Adipocyte (in vitro differentiated cells): Measurements from ENCODE around the gene ANKRD17.
A peak's percentile ranks its signal among the peaks of the same experiment; 100 is the strongest.
"Not testable (repeated sequence)": the region's sequence is repeated elsewhere in the genome, so short reads cannot be mapped to it uniquely, and the experiment has no call there.

ENCODE experiments used
- DNase-seq: peaks from one replicate; pipeline ENCODE4 v3.0.0-alpha.2; 2015; ENCODE audit warnings: low read depth
- H3K27me3 ChIP-seq: replicated peaks from 2 replicates; pipeline ENCODE4 v1.7.0; 2013; ENCODE audit warnings: mild to moderate bottlenecking, low read length, moderate library complexity; ENCODE audit not compliant: control insufficient read depth, insufficient read depth
- H3K36me3 ChIP-seq: 2 replicates; pipeline ENCODE4 v1.7.0; 2013; ENCODE audit warnings: low read length, mild to moderate bottlenecking, moderate library complexity; ENCODE audit not compliant: control insufficient read depth, insufficient read depth, severe bottlenecking
- H3K4me1 ChIP-seq: 2 replicates; pipeline ENCODE4 v1.7.0; 2013; ENCODE audit warnings: mild to moderate bottlenecking, low read length, moderate library complexity; ENCODE audit not compliant: control insufficient read depth, insufficient read depth
- H3K4me3 ChIP-seq: 2 replicates; pipeline ENCODE4 v1.7.0; 2013; ENCODE audit warnings: mild to moderate bottlenecking, low read length, moderate library complexity
- H3K9ac ChIP-seq: 2 replicates; pipeline ENCODE4 v1.7.0; 2013; ENCODE audit warnings: mild to moderate bottlenecking, low read length, moderate library complexity
- H3K9me3 ChIP-seq: 2 replicates; pipeline ENCODE4 v1.7.0; 2013; ENCODE audit warnings: mild to moderate bottlenecking, low read length, moderate library complexity; ENCODE audit not compliant: control insufficient read depth

The ANKRD17 gene

DNA sequence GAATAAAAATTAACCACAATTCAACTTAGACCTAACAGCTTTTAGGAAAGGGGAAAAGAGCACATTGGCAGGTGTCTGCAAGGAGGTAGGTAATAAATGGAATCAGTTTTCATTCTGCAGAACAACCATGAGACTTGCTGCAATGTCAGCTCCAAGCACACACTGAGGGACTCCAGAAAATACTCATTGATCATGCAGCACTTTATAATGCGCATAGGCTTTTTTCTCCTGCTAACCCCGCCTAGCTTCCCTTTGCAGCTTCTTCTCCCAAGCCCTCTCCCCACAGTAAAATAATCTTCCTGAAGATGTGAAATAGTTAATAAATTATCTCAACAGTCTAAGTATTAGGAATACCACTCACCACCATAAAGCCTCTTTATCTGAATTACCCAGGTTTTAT, 36.9 kb downstream of the ANKRD17 start:
- Histone ChIP-seq H3K27me3 (no peaks in the 10 kb centered on the region), H3K9ac (peak overlapping the region; percentile 88), H3K9me3 (no peaks in the 10 kb centered on the region), H3K4me1 (peaks cover 33% of the 10 kb centered on the region), H3K36me3 (peaks cover 10% of the 10 kb centered on the region), H3K4me3 (peak overlapping the region; percentile 93)
- DNase-seq = peak; percentile 8

- H3K4me1 ChIP-seq = peaks cover 33% of the 10 kb centered on the region
- H3K4me3 ChIP-seq = peak overlapping the region; percentile 93
- no peak for DNase-seq
- no peaks in the 10 kb centered on the region for H3K9me3 ChIP-seq
- no peaks in the 10 kb centered on the region for H3K27me3 ChIP-seq
- peaks cover 10% of the 10 kb centered on the region for H3K36me3 ChIP-seq
- peak overlapping the region; percentile 88 for H3K9ac ChIP-seq
Measured at GRCh38 chr4:73220815-73221214, 37.8 kb downstream of the ANKRD17 start.

- Histone ChIP-seq H3K4me3 (no peak overlapping the region), H3K9me3 (no peaks in the 10 kb centered on the region)
Measured at GRCh38 chr4:73213916-73214653, 44.5 kb downstream of the ANKRD17 start.

DNA sequence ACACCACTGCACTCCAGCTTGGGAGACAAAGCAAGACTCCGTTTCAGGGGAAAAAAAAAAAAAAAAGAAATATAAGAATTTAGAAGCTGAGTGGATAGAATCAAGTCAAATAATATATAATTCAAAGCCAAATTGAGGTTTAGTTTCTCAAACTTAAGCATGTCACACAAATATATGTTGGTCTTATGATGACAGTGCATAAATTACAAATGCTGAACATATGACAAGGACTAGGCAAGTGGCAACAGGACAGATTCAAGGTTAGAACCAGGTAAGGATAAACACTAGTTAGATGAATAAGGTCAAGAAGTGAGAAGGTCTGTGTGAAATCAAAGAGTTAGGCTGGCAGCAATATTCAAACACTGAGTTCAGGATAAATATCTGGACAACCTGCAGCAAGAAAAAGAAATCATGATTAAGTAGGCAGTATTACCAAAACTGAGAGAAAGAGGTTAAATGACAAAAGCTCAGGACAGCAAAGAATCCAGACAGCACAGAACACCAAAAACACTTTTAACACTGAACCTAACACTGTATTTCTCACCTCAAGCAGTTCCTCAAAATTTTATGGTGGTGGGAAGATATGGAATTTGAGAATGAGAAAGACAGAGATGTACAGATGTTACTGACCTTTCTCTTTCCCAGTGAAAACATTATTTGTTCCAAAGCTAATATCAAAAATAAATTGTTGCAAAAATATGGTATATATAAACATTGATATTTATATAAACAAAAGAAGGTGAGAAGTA, 45.4 kb downstream of the ANKRD17 start:
- Histone ChIP-seq H3K36me3 (peaks cover 12% of the 10 kb centered on the region), H3K9ac (no peak overlapping the region), H3K9me3 (no peaks in the 10 kb centered on the region), H3K4me3 (no peak overlapping the region), H3K4me1 (peaks cover 26% of the 10 kb centered on the region), H3K27me3 (no peaks in the 10 kb centered on the region)
- no peak for DNase-seq

More at GRCh38 chr4:73213916-73214653, 44.5 kb downstream of the ANKRD17 start:
- Histone ChIP-seq H3K36me3 (peaks cover 12% of the 10 kb centered on the region), H3K9ac (no peak overlapping the region), H3K27me3 (no peaks in the 10 kb centered on the region), H3K4me1 (peaks cover 18% of the 10 kb centered on the region)
- DNase-seq = no peak

DNA sequence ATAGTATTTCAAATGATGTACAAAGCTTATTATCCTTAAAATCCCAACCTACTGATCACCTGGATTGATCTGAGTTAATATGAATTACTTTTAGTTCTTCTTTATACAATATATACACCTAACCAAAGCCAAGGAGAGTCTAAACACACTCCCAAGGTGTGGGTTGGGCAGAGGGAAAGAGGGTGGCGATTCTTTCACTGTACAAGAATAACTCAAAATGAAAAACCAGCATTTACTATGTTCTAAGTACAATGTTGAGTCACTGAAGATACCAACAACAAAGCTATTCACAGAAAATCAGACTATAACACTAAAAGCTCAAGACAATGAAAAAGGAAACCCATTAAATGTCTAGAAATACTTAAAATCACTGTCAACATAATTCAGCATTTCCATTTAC, 46.6 kb downstream of the ANKRD17 start:
- Histone ChIP-seq H3K9ac (no peak overlapping the region), H3K4me3 (no peak overlapping the region), H3K4me1 (peaks cover 27% of the 10 kb centered on the region), H3K36me3 (peaks cover 5% of the 10 kb centered on the region), H3K9me3 (no peaks in the 10 kb centered on the region), H3K27me3 (no peaks in the 10 kb centered on the region)
- no peak for DNase-seq

GRCh38 chr4:73208376-73208775, 50.2 kb downstream of the ANKRD17 start:
- peak; percentile 37 for DNase-seq
- no peaks in the 10 kb centered on the region for H3K27me3 ChIP-seq
- H3K9ac ChIP-seq = no peak overlapping the region
- H3K36me3 ChIP-seq = peaks cover 5% of the 10 kb centered on the region
- H3K4me3 ChIP-seq = no peak overlapping the region
- H3K4me1 ChIP-seq = peaks cover 20% of the 10 kb centered on the region
- H3K9me3 ChIP-seq = no peaks in the 10 kb centered on the region

DNA sequence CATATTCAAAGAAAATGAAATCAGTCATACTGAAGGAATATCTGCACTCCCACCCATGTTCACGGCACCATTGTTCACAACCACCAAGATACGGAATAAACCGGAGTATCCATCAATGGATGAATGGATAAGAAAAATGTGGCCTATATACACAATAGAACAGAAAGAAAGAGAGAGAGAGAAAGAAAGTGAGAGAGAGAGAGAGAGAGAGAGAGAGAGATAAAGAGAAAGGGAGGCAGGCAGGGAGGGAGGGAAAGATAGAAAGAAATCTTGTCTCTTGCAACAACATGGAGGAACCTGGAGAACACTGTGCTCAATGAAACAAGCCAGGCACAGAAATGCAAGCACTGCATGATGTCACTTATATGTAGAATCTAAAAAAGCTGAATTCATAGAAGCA, 52.4 kb downstream of the ANKRD17 start:
- Histone ChIP-seq H3K4me3 (no peak overlapping the region), H3K36me3 (peaks cover 3% of the 10 kb centered on the region), H3K27me3 (no peaks in the 10 kb centered on the region), H3K9me3 (no peaks in the 10 kb centered on the region), H3K4me1 (peaks cover 16% of the 10 kb centered on the region), H3K9ac (no peak overlapping the region)
- DNase-seq = no peak

DNA sequence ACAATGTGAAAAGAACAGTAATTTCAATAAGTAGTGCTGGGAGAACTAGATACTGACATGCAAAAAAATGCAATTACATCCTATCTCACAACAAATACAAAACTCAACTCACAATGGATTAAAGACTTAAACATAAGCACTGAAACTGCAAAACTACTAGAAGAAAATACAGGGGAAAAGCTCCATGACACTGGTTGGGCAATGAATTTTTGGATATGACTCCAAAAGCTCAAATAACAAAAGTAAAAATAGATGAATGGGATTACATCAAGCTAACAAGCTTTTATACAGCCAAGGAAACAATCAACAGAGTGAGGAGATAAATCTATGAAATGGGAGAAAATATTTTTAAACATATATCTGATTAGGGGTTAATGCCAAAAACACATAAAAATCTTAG, 53.1 kb downstream of the ANKRD17 start:
- Histone ChIP-seq H3K9ac (no peak overlapping the region), H3K4me1 (peaks cover 14% of the 10 kb centered on the region), H3K27me3 (no peaks in the 10 kb centered on the region), H3K9me3 (no peaks in the 10 kb centered on the region), H3K36me3 (no peaks in the 10 kb centered on the region), H3K4me3 (no peak overlapping the region)
- no peak for DNase-seq

GRCh38 chr4:73203976-73204375, 54.6 kb downstream of the ANKRD17 start:
- DNase-seq = not testable (repeated sequence)

GRCh38 chr4:73197220-73197619, 61.4 kb downstream of the ANKRD17 start:
- H3K4me3 ChIP-seq = peak overlapping the region; percentile 39
- peak; percentile 62 for DNase-seq
- no peaks in the 10 kb centered on the region for H3K27me3 ChIP-seq
- no peaks in the 10 kb centered on the region for H3K36me3 ChIP-seq
- H3K9me3 ChIP-seq = no peaks in the 10 kb centered on the region
- peaks cover 26% of the 10 kb centered on the region for H3K4me1 ChIP-seq
- no peak overlapping the region for H3K9ac ChIP-seq

More at GRCh38 chr4:73203976-73204375, 54.6 kb downstream of the ANKRD17 start:
- not testable (repeated sequence) for H3K27me3 ChIP-seq, H3K9ac ChIP-seq, H3K4me3 ChIP-seq, H3K9me3 ChIP-seq, H3K36me3 ChIP-seq, H3K4me1 ChIP-seq

GRCh38 chr4:73194064-73194463, 64.5 kb downstream of the ANKRD17 start:
- DNase-seq = no peak
- H3K36me3 ChIP-seq = peaks cover 2% of the 10 kb centered on the region
- no peaks in the 10 kb centered on the region for H3K9me3 ChIP-seq
- H3K9ac ChIP-seq = no peak overlapping the region
- no peaks in the 10 kb centered on the region for H3K27me3 ChIP-seq
- peaks cover 26% of the 10 kb centered on the region for H3K4me1 ChIP-seq
- no peak overlapping the region for H3K4me3 ChIP-seq
